Nasal cavity respiratory epithelium epithelial cell of viscerocranial mucosa (primary cell): ENCODE data around the gene GARNL3. TPM values are rescaled to one million over a fixed set of nuclear protein-coding genes. Genes with fewer than 3 reads are reported as not detected.

ENCODE experiments used
- total RNA-seq: library from RNA; depleted of rRNA; stranded (reverse); fragments of >200 nt; gene quantifications from 2 replicates; pipeline ENCODE4 v1.2.3, GENCODE V29; 2014

The GARNL3 gene, protein sequence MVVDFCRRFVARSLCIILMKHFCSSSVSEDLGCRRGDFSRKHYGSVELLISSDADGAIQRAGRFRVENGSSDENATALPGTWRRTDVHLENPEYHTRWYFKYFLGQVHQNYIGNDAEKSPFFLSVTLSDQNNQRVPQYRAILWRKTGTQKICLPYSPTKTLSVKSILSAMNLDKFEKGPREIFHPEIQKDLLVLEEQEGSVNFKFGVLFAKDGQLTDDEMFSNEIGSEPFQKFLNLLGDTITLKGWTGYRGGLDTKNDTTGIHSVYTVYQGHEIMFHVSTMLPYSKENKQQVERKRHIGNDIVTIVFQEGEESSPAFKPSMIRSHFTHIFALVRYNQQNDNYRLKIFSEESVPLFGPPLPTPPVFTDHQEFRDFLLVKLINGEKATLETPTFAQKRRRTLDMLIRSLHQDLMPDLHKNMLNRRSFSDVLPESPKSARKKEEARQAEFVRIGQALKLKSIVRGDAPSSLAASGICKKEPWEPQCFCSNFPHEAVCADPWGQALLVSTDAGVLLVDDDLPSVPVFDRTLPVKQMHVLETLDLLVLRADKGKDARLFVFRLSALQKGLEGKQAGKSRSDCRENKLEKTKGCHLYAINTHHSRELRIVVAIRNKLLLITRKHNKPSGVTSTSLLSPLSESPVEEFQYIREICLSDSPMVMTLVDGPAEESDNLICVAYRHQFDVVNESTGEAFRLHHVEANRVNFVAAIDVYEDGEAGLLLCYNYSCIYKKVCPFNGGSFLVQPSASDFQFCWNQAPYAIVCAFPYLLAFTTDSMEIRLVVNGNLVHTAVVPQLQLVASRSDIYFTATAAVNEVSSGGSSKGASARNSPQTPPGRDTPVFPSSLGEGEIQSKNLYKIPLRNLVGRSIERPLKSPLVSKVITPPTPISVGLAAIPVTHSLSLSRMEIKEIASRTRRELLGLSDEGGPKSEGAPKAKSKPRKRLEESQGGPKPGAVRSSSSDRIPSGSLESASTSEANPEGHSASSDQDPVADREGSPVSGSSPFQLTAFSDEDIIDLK
- total RNA-seq: 3.4 and 7.6 TPM in 2 replicates

DNA sequence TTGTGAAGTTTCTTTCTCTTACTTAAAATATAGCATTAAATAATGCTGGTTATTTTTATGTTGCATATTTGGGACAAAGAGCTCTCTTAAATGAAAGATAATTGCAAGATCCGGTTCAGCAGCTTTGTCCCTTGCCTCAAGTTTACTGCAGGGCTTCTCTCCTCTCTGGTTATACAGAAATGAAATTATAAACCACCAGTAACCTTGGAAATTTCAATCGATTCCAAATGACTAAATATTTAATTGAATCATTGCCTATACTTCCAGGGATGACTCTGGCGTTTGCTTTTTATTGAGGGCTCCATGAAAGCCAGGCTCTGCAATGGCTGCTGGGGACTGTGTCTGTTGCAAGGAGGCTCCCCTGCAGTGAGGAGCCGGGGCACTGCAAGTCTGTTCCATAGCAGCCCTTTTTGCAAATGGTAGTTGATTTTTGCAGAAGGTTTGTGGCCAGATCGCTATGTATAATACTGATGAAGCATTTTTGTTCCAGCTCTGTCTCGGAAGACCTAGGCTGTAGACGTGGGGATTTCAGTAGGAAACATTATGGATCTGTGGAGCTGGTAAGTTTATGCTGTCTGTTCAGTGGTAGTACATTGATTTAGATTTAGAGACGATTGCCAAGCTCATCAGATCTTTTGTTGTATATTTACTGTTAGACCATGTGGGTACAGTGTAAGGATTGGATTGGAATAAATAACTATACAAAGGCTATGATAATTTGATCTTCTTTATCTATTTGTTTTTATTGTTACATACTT, at the start of gene GARNL3:
GARNL3 (plus strand) TSS at position 313 of the 758 bp plus-strand sequence; CDS start at position 417, 104 bp downstream.

DNA sequence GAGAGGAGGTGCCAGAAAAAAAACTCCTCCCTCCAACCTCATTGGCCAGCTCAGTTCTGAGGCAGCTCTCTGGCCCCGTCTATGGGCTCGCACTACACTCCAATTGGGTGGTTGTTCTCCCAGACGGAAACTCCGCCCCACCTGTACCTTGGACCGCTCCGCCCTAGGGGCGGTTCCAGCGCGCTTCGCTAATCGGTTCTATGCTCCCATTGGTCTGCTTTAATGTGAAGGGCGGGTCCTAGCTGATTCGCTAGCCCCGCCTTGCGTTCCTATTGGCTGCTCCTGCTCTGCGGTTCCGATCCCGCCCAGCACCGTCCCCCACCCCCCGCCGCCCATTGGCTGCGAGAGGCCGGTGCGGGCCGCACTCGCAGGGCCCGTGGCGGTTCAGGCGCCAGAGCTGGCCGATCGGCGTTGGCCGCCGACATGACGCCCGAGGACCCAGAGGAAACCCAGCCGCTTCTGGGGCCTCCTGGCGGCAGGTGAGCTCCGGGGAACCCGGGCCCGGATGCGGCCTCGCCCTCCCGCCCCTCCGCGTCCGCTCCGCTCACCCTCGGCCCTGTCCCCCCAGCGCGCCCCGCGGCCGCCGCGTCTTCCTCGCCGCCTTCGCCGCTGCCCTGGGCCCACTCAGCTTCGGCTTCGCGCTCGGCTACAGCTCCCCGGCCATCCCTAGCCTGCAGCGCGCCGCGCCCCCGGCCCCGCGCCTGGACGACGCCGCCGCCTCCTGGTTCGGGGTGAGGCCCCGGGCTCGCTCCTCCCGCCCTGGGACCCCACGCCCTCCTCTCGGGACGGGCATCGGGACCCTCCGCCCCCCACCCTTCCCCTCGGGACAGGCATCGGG, 132.5 kb downstream of the GARNL3 start, which contains the start of gene SLC2A8:
SLC2A8 (plus strand) TSS at position 362 of the 838 bp plus-strand sequence; CDS start at position 424, 62 bp downstream.

DNA sequence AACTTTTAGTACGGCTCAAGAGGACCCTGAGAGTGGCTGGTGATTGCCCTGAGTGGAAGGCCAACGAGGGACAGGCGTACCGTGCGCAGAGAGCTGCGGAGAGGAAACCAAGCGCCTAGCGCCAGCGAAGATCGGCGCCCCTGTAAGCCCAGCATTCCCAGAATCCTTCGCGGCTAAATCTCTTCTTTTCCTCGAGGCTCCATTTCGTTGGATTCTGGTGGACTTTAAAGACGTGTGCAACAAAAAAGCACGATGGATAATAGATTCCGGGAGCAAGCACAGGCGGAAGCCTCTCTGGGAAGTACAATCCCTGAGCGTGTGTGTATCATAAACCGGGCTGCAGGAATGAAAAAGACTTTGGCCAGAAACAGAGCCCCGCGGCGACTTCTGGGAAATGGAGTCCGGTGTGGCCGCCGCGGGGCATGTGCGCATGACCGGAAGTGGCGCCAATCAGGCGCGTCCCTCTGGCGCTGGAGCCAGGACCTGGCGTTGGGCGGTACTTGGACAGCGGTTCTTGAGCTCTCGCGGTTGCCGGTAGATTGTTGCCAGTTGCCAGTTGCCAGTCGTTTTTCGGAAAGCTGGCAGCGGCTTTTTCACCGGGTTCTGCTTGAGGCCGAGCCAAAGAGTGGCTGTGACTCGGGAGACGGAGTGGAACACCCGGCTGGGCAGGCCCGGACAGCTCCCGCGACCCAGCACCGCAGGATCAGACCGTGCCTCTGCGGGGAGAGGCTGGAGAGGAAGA, 159.5 kb downstream of the GARNL3 start, which contains the start of gene ZNF79:
ZNF79 (plus strand) TSS at position 449 of the 742 bp plus-strand sequence. CDS start 406 bp downstream, outside the sequence.

Other genes with a start within 250 kb of the GARNL3 start
- under 0.01 and 0.14 TPM in 2 replicates for gene ANGPTL2, start 142.1 kb upstream of the GARNL3 start, total RNA-seq
- 12.3 and 14.7 TPM in 2 replicates for gene SLC2A8, start 132.4 kb downstream of the GARNL3 start, total RNA-seq
- gene ZNF79, start 159.6 kb downstream of the GARNL3 start, total RNA-seq: 10.3 and 13.0 TPM in 2 replicates
- gene RPL12, start 186.6 kb downstream of the GARNL3 start, total RNA-seq: 1,510 and 2,865 TPM in 2 replicates
- 10.3 and 14.8 TPM in 2 replicates for gene LRSAM1, start 186.7 kb downstream of the GARNL3 start, total RNA-seq